Measurements from ENCODE around the gene ABLIM1.

ABLIM1 gene

DNA sequence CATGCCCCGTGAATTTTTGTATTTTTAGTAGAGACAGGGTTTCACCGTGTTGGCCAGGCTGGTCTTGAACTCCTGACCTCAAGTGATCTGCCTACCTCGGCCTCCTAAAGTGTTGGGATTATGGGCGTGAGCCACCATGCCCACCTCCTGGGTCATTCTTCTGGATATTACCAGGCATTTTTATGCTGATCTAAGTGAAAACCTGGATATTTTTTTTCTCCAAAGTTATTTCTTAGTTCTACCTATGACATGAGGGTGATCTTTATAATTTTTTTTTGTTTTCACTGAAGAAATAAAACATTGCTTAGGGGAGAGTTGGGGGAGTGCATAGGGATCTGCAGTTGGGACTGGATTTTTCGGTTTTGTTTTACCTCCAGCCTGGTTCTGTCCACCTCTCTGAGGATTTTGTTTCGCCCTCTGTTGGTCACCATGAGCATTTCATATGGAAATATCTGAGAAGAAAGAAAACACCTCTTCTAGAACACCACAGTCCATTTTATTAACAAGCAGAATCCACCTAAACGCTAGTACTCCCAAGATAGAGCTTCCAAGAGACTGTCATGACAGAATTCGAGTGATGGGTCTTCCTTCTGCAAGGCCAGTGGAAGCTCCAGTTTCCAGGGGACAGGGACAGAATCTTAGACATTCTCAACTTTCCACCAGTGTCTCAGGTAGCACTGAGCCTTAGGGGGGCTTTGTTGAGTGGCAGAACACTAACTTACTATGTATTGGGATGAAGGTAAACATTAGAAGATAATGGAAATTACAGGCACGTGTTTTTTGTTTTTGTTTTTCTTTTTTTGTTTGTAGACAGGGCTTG lies 220.4 kb downstream of the ABLIM1 start:
- Histone ChIP-seq H3K27ac (no peak overlapping the region), H3K27me3 (ENCODE audit: insufficient read depth, low read depth, severe bottlenecking) (no peaks in the 10 kb centered on the region), H3K36me3 (no peaks in the 10 kb centered on the region), H3K9me3 (ENCODE audit: severe bottlenecking) (no peaks in the 10 kb centered on the region), H3K4me3 (ENCODE audit: low read depth, low read length) (no peak overlapping the region)
- peak; percentile 34; the same call in 1 of the 2 replicates for TF ChIP-seq CTCF (IDR thresholded peaks at IDR 0.05; ENCODE audit: low read depth, low read length)
- DNase-seq = no peak

DNA sequence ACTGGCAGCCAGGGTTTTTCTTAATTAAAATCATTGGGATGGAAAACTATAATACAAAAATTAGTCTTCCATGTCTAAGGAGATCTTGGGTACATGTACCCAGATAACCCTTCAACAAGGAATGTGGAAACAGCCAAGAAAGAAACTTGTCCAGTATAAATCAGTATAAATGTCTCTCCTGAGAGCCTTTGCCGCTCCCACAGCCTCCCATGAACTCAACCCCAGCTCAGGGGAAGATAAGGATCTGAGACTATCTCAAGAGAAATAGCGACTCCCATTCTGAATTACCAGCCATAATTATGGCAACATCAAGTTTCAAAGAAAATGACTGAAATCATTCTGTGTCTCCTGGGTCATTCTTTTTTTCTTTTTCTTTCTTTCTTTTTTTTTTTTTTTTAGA lies 221.1 kb downstream of the ABLIM1 start:
- TF ChIP-seq CTCF (IDR thresholded peaks at IDR 0.05; ENCODE audit: low read depth, low read length) = no peak
- Histone ChIP-seq H3K9me3 (ENCODE audit: severe bottlenecking) (no peaks in the 10 kb centered on the region), H3K27me3 (ENCODE audit: insufficient read depth, low read depth, severe bottlenecking) (no peaks in the 10 kb centered on the region), H3K4me3 (ENCODE audit: low read depth, low read length) (no peak overlapping the region), H3K36me3 (no peaks in the 10 kb centered on the region), H3K27ac (no peak overlapping the region)
- no peak for DNase-seq

GRCh38 chr10:114432566-114433093 lies 225.4 kb downstream of the ABLIM1 start:
- Histone ChIP-seq H3K27me3 (ENCODE audit: insufficient read depth, low read depth, severe bottlenecking) (no peaks in the 10 kb centered on the region), H3K27ac (no peak overlapping the region), H3K9me3 (ENCODE audit: severe bottlenecking) (no peaks in the 10 kb centered on the region), H3K36me3 (no peaks in the 10 kb centered on the region), H3K4me3 (ENCODE audit: low read depth, low read length) (no peak overlapping the region)
- DNase-seq = no peak
- no peak for TF ChIP-seq CTCF (IDR thresholded peaks at IDR 0.05; ENCODE audit: low read depth, low read length)

- TF ChIP-seq CTCF (IDR thresholded peaks at IDR 0.05; ENCODE audit: low read depth, low read length) = no peak
- H3K27ac ChIP-seq = no peak overlapping the region
Observed at GRCh38 chr10:114431414-114432135, 226.5 kb downstream of the ABLIM1 start.

DNA sequence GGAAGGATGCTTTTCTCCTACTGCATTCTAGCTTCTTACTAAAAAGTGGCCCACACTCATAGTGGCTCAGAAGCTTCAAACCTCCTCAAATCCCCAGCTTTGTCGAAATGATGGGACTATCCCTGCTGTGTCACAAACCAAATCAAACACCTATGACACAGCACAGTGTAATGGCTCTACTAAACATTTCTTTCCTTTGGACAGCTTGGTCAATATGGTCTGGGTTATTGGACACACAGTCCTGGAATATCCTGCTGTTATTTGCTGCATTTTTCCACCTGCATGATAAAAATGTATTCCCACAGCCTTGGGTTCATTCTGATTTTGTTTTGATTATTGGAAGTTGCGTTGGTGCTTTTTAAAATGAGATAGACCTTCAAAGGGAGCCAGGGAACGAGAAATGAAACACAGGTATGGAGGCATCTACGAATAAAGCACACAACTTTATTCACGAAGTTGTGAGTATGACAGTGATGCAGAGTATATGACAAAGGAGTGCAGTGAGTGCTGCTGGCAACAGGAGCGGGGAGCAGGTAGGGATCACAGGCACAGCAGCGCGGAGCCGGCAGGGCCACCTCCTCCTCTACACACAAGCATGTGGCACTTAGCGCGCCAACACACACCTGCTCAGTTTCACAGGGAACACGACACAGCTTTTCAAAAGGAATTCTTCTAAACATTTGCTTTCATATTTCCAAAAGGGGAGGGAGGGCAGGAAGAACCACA lies 227.2 kb downstream of the ABLIM1 start:
- no peak for DNase-seq
- H3K9me3 ChIP-seq (ENCODE audit: severe bottlenecking) = no peaks in the 10 kb centered on the region
- no peak for TF ChIP-seq CTCF (IDR thresholded peaks at IDR 0.05; ENCODE audit: low read depth, low read length)
- no peaks in the 10 kb centered on the region for H3K27me3 ChIP-seq (ENCODE audit: insufficient read depth, low read depth, severe bottlenecking)
- H3K36me3 ChIP-seq = no peaks in the 10 kb centered on the region
- H3K27ac ChIP-seq = no peak overlapping the region
- no peak overlapping the region for H3K4me3 ChIP-seq (ENCODE audit: low read depth, low read length)

More at GRCh38 chr10:114431414-114432135, 226.5 kb downstream of the ABLIM1 start:
- Histone ChIP-seq H3K4me3 (ENCODE audit: low read depth, low read length) (no peak overlapping the region), H3K27me3 (ENCODE audit: insufficient read depth, low read depth, severe bottlenecking) (no peaks in the 10 kb centered on the region), H3K36me3 (no peaks in the 10 kb centered on the region), H3K9me3 (ENCODE audit: severe bottlenecking) (no peaks in the 10 kb centered on the region)
- DNase-seq = no peak
